HG03469 (cell line): ENCODE measurements around the gene PATE4.
"Not testable (repeated sequence)": the region's sequence is repeated elsewhere in the genome, so short reads cannot be mapped to it uniquely, and the experiment has no call there.

Experiments
- ATAC-seq: cut with Tn5 transposase; IDR thresholded peaks from one replicate; pipeline ENCODE4 v1.9.1; 2021; ENCODE audit warnings: mild to moderate bottlenecking, moderate library complexity, moderate number of reproducible peaks; ENCODE audit not compliant: unreplicated experiment

Gene PATE4

DNA sequence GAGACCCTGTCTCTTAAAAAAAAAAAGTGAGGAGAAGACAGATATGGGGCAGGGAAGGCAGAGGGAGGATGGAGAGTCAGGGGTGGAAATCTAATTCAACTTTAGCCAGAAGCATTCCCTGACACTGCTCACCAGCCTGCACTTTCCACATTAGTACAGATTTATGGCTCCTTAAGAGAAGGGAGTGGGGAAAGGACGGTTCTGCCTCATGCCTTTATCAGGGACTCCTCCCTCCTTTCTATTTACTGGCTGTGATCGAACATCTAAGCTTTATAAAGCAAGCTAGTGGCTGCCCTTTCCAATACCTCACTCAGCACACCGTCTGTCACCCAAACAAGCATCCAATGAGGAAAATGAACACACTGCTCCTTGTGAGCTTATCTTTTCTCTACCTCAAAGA lies at the start of gene PATE4:
PATE4 (plus strand) TSS at position 301 of the 400 bp plus-strand sequence; CDS start at position 345, 44 bp downstream.
- ATAC-seq = no peak

DNA sequence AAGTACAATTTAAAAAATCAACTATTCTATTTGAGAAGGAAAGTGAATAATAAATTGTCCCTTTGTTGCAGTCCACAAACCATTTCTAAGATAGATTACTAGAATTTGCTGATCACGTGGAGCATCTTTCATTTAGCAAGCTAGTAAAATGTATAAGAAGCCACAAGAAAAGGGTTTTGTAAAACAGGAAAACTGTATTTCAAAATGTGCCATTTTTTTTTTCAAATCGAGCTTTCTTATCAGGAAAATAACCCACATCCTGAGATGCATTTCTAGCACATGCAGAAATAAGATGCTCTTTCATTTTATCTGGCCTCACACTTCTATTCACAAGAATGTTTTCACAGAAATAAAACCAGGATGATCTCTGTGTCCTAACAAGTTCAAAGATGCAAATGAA lies 48.4 kb upstream of the PATE4 start:
- ATAC-seq = no peak

GRCh38 chr11:125787827-125788226 lies 45.3 kb upstream of the PATE4 start, which contains the start of gene PATE3:
TSS of gene PATE3 (plus strand) at chr11:125788127. CDS start at chr11:125788152, 25 bp downstream.
- no peak for ATAC-seq

DNA sequence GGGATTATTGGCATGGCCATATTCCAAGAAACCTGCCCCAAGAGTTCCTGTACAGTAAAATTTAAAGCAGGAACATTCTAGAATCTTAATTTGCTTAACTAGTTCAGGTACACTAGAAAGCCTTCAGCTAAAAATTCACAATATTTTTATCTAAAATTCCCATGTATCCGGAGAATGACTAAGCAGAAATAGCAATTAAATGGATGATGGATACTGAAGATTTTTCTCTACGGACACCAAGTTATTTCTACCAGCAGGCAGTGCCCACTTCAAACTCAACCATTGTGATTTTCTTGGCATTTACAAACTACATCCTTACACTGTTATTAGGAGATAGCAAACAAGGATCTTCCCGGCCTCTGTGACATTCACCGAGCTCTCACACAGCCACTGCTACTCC lies 42.3 kb upstream of the PATE4 start:
- ATAC-seq = no peak

DNA sequence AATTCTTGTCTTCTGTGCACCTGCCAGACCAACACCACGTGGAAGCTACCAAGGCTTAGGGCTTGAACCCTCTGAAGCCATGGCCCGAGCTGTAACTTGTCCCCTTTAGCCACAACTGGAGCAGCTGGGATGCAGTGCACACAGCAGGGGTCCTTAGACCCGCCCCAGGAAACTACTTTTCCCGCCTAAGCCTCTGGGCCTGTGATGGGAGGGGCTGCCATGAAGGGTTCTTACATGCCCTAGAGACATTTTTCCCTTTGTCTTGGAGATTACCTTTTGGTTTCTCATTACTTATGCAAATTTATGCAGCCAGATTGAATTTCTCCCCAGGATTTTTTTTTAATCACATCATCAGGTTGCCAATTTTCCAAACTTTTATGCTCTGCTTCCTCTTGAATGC lies 35.5 kb upstream of the PATE4 start:
- no peak for ATAC-seq

DNA sequence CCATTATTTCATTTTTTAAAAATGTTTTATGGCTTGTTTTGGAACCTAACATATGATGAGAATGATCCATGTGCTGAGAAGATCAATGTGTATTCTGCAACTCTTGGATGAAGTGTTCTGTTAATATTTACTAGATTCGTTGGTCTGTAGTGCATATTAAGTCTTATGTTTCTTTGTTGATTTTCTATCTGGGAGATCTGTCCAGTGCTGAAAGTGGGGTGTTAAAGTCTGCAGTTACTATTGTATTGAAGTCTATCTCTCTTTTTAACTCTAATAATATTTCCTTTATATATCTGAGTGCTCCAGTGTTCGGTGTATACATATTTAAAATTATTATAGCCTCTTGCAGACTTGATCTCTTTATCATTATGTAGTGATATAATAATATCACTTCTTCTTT lies 33.3 kb upstream of the PATE4 start:
- ATAC-seq = no peak

- no peak for ATAC-seq
Measured at GRCh38 chr11:125802387-125802786, 30.7 kb upstream of the PATE4 start.

DNA sequence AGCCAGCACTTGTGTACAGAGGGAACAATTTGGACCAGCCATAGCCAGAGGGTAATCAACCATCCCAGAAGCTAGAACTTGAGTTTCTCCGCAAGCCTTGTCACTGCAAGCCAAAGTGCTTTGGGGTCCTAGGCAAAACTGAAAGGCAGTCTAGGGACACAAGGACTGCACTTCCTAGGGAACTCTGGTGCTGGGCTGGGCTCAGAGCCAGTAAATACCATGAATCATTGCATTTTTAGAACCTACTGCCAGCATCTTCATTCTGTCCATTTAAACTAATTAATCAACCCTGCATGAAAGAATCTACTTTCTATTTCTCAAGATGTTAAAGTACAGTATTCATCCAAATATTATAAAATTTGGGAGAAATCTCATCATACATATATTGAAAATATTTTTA lies 25.2 kb upstream of the PATE4 start:
- no peak for ATAC-seq

DNA sequence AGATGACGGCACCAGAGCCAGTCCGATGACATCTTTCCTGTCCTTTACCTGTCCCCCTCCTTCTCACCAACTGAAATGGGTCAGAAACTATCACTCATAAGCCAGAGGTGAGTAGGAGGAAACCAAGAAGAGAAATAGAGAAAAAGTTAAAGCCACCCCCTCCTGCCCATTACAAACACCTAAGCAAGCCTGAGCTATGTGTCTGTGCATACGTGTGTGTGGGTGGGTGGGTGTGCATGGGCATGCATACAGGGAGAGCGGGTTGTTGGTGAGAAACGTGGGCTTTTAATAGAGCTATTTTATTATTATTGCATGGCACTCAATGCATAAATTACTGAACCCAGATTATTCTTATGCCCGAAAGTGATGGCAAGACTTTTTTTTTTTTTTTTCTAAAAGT lies 2.6 kb downstream of the PATE4 start:
- no peak for ATAC-seq

- ATAC-seq = no peak
Measured at GRCh38 chr11:125842321-125842948, 9.3 kb downstream of the PATE4 start.

- ATAC-seq = no peak
Measured at GRCh38 chr11:125846188-125846587, 13.1 kb downstream of the PATE4 start.

GRCh38 chr11:125857670-125858069 lies 24.6 kb downstream of the PATE4 start:
- not testable (repeated sequence) for ATAC-seq

- not testable (repeated sequence) for ATAC-seq
Measured at GRCh38 chr11:125862786-125863185, 29.7 kb downstream of the PATE4 start.

DNA sequence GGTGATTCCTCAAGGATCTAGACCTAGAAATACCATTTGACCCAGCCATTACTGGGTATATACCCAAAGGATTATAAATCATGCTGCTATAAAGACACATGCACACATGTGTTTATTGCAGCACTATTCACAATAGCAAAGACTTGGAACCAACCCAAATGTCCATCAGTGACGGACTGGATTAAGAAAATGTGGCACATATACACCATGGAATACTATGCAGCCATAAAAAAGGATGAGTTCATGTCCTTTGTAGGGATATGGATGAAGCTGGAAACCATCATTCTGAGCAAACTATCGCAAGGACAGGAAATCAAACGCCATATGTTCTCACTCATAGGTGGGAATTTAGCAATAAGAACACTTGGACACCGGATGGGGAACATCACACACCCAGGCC lies 32.2 kb downstream of the PATE4 start:
- not testable (repeated sequence) for ATAC-seq

DNA sequence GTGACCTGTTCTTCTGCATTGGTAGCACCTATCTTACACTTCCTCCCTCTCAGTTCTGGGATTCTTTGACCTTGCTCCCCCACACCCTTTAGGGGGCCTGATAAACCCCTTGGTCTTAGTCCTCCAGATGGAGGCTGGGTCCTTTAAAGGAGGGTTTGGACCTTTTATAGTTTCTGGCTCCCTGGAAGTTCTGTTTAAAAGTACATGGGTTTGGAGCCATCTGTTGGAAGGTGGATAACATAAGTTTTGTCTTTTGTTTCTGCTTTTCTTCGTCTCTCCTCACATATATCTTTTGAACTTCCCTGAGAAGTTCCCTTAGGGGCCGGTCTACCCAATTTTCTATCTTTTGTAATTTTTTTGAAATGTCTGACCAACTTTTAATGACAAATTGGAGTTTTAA lies 36.4 kb downstream of the PATE4 start:
- no peak for ATAC-seq

- ATAC-seq = no peak
Measured at GRCh38 chr11:125871391-125872137, 38.4 kb downstream of the PATE4 start.

DNA sequence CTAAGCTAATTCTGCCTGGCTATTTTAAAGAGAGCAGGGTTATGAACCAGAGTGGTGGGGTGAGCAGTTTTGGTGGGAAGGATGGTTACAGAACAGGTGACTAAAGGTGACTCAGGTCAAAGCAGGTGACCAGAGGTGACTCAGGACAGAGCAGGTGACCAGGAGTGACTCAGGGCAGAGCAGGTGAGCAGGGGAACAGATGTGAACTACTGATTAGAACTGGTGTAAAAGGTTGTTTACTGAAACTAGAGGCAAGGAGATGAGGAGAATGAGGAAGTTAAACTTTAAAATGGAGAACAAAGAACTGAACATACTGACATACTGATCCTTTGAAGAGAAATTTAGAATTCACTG lies 39.0 kb downstream of the PATE4 start:
- ATAC-seq = no peak

- ATAC-seq = no peak
Measured at GRCh38 chr11:125873881-125874555, 40.9 kb downstream of the PATE4 start.

DNA sequence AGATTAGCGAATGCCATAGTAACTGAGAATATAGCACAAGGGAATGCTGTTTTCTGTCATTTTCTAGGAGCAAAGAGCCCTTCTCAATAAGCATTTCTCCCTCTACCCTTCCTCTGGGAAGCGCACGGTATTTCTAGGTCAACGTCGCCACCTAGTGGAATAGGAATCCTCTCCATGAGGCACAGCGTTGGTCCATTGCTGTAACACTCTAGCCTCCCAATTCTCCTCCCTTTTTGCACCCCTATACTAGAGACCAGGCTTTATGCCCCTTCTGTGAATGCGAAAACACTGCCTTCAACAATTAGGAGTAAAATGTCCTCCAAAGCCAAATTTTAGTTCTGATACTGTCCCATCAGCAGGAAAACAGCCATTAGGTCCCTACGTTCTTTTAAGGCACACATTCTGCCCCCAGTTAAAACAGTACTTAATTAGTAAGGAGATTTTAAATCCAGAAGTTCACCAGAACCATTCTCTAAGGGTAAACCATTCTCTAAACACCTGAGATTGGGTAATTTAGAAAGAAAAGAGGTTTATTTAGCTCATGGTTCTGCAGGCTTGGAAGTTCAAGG lies 41.5 kb downstream of the PATE4 start:
- ATAC-seq = peak; percentile 83

DNA sequence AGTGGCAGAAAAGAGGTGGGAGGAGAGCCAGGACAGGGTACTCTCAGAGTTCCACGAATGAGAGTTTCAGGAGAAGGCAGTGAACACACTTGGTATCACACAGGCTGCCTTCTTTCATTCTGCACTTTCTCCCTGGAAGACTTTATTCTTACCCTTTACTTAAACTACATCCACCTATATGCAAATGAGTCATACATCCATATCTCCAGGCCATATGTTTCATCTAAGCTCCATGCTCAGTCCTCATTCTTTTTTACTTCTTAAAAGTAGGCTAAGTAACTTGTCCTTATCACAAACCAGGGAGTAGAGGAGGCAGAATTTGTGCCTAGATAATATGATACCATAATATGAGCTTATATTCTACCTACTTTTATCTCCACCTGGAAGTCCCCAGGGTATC lies 48.2 kb downstream of the PATE4 start:
- no peak for ATAC-seq

DNA sequence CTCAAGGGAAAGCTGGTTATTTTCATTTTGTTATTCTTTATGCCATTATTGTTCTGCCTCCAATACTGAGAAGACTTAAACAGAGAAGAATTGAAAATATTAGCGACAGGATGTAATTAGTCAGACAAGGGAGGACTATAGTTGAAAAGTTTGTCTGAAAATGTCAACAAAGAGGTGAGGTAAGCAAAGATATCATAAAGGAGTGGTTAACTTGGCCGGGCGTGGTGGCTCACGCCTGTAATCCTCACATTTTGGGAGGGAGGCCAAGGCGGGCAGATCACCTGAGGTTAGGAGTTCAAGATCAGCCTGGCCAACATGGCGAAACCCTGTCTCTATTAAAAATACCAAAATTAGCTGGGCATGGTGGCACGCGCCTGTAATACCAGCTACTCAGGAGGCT lies 50.3 kb downstream of the PATE4 start:
- ATAC-seq = no peak

GRCh38 chr11:125886997-125887372 lies 53.9 kb downstream of the PATE4 start:
- ATAC-seq = peak; percentile 15
